Astrocyte of the cerebellum (primary cell): ENCODE data around the gene SMYD3.

ENCODE experiments used
- DNase-seq: peaks from one replicate; pipeline ENCODE4 v3.0.0-alpha.2; 2011; ENCODE audit warnings: low read depth
- H3K4me3 ChIP-seq: 2 replicates; pipeline ENCODE4 v1.5.1; 2011; ENCODE audit warnings: mild to moderate bottlenecking, low read depth, low read length, moderate library complexity
- in situ Hi-C: cut with HindIII; loops from 2 replicates; pipeline ENCODE4 v1.10.0; 2017; ENCODE audit warnings: low sequenced_read_pairs
- TF ChIP-seq, protein P1 (sequence below): IDR thresholded peaks from 2 replicates; pipeline ENCODE4 v1.5.1; 2012; ENCODE audit warnings: low read length, low read depth, moderate library complexity, mild to moderate bottlenecking; ENCODE audit errors: missing control alignments

The SMYD3 gene

DNA sequence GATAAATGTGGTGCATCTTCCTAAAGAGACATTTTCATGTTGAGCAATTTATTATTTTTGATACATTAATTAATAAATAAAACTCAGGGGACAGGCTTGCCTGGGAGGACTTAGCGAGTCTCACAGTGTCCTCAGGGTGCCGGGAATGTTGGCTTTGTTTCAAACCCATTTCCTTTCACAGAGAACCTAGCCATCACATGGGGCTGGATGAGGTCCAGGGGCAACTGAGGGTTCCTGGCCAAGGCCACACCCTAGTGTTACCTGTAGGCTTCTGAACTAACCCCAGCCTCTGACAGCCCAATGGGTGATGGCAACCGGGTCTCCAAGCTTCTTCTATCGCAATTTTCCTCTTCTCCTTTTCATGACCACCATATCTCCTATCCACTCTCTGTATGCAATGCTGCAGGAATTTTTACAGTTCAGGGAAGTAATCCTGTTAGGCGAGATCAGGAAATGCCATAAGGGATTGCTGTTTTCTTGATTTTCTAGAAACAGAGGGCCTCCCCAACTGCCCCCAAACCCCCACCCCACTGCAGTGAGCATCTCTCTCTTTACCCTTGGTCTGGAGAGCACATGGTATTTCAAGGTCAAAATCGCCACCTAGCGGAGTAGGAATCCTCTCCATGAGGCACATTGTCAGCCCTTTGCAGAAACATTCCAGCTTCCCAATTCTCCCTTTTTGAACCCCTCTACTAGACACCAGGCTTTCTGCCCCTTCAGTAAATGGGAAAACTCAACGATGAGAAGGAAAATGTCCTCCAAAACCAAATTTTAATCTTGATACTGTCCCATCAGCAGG is 22.1 kb upstream of the SMYD3 start:
- TF ChIP-seq, protein P1, sequence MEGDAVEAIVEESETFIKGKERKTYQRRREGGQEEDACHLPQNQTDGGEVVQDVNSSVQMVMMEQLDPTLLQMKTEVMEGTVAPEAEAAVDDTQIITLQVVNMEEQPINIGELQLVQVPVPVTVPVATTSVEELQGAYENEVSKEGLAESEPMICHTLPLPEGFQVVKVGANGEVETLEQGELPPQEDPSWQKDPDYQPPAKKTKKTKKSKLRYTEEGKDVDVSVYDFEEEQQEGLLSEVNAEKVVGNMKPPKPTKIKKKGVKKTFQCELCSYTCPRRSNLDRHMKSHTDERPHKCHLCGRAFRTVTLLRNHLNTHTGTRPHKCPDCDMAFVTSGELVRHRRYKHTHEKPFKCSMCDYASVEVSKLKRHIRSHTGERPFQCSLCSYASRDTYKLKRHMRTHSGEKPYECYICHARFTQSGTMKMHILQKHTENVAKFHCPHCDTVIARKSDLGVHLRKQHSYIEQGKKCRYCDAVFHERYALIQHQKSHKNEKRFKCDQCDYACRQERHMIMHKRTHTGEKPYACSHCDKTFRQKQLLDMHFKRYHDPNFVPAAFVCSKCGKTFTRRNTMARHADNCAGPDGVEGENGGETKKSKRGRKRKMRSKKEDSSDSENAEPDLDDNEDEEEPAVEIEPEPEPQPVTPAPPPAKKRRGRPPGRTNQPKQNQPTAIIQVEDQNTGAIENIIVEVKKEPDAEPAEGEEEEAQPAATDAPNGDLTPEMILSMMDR: no peak
- in situ Hi-C loops: no loop called here

GRCh38 chr1:246527402-246528088 is 20.5 kb upstream of the SMYD3 start:
- TF ChIP-seq, protein P1: no peak
- in situ Hi-C loops: no loop called here
- DNase-seq: no peak

More for the DNA sequence above, 22.1 kb upstream of the SMYD3 start:
- no peak overlapping the region for H3K4me3 ChIP-seq
- DNase-seq: no peak

DNA sequence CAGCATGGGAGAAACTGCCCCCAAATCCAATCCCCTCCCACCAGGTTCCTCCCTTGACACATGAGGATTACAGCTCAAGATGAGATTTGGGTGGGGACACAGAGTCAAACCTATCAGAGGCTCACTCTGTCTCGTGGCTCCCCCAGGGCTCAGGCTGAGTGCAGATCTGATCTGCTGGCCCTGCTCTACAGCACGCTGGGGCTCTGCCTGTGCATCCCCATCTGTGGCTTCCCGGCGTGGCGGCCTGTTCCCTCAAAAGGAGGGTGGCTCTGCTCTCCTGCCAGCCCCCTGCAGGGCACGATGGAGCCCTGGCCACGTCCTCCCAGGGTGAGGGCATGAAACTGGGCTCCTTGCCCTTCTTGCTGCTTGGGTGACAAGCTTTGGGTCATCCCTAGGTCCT is 19.8 kb upstream of the SMYD3 start:
- no peak overlapping the region for H3K4me3 ChIP-seq
- in situ Hi-C loops: no loop called here

More at GRCh38 chr1:246527402-246528088, 20.5 kb upstream of the SMYD3 start:
- no peak overlapping the region for H3K4me3 ChIP-seq

GRCh38 chr1:246526380-246526779 is 19.3 kb upstream of the SMYD3 start:
- TF ChIP-seq, protein P1: no peak
- in situ Hi-C loops: no loop called here
- no peak overlapping the region for H3K4me3 ChIP-seq
- DNase-seq: no peak

More for the DNA sequence above, 19.8 kb upstream of the SMYD3 start:
- TF ChIP-seq, protein P1: no peak
- no peak for DNase-seq

DNA sequence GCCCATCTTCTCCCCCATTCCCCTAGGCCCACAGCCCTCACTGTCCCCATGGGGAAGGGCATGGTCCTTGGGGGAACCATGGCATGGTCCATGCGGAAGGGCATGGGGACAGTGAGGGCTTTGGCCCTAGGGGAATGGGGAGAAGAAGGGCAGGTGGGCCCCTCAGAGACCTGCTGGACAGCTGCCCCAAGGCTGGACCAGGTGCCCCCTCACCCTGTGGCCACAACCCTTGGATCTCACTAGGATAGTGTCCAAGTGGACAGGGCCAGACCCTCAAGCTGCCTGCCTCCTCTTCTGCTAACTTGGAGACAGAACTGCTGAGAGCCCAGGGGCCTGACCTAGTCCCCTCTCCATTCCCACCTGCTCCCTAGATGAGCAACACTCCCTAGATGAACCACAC is 12.4 kb upstream of the SMYD3 start:
- H3K4me3 ChIP-seq: no peak overlapping the region
- TF ChIP-seq, protein P1: no peak
- in situ Hi-C loops: no loop called here
- DNase-seq: no peak

DNA sequence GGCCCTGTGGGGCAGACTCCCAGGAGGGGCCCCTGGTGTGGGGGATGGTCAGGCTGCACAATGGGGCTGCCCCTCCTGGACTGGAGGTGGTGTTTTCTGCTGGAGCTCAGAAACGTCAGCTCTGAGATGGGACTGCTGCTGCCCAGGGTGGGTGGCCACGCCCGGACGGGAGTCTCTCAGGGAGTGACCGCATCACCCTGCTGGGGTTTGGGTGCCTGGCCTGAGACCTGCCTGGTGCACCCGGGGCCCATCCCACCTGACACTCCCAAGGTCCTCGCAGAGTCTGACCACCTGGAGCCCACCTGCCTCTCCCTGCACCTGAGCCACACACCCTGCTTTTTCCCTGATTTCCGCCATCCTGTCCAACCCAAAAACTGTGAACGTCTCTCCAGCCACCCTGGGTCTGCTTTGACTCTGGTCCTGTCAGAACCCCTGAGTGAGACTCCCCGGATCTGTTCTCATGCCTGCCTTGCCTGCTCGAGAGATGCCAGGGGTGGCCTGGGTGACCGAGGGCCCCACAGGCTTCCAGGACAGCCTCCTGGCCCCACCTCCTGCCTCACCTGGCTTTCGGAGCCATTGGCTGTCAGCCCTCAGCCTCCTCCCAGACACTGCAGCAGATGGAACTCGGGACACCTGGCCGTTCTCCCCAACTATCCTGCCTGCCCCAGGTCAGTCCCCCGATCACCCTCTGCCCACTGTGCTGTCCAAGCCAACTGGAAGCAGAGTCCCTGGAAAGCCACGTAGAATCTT is 11.6 kb upstream of the SMYD3 start:
- in situ Hi-C loops: no loop called here
- DNase-seq: no peak
- no peak overlapping the region for H3K4me3 ChIP-seq
- TF ChIP-seq, protein P1: no peak
